Body of pancreas (tissue), 4 donors: Measurements from ENCODE around the gene PLEKHG3. TPM values are rescaled to one million over a fixed set of nuclear protein-coding genes. Genes with fewer than 3 reads are reported as not detected.

Source experiments
- ATAC-seq: fragments of 150-250 bp; one replicate; pipeline ENCODE4 v1.9.1; 2016
- DNase-seq, 4 donors: peaks; one replicate each; pipeline ENCODE4 v3.0.0-alpha.2; 2019
- H3K27ac ChIP-seq, 4 donors: fragments of 200-600 bp; sonication (generic); 1 replicate in 3 of 4; 2 replicates in 1 of 4; pipeline versions ENCODE4 v1.5.1 to v1.6.1; 2016 to 2019; ENCODE audit warnings: mild to moderate bottlenecking in 1 of 4, mixed read lengths in 1 of 4, moderate library complexity in 1 of 4
- H3K27me3 ChIP-seq, 2 donors: fragments of 200-600 bp; sonication (generic); one replicate each; pipeline ENCODE4 v1.6.0; 2016; ENCODE audit warnings: mild to moderate bottlenecking in 1 of 2
- H3K36me3 ChIP-seq, 2 donors: fragments of 200-600 bp; sonication (generic); replicated peaks in 1 of 2; 2 replicates each; pipeline ENCODE4 v1.5.1; 2016; ENCODE audit warnings: low read depth in 2 of 2; ENCODE audit not compliant: insufficient read depth in 1 of 2
- H3K4me1 ChIP-seq: fragments of 200-600 bp; sonication (generic); one replicate; pipeline ENCODE4 v1.6.0; 2016
- H3K4me3 ChIP-seq, 2 donors: fragments of 200-600 bp; sonication (generic); 1 replicate in 1 of 2; 2 replicates in 1 of 2; pipeline ENCODE4 v1.5.1; 2016 to 2019
- H3K9me3 ChIP-seq, 3 donors: fragments of 200-600 bp; sonication (generic); 1 replicate in 2 of 3; 2 replicates in 1 of 3; pipeline ENCODE4 v1.5.1; 2016
- POLR2A ChIP-seq, 3 donors: fragments of 450-650 bp; IDR thresholded peaks; one replicate each; pipeline ENCODE4 v1.6.1; 2016; ENCODE audit warnings: antibody characterized with exemption in 3 of 3, mild to moderate bottlenecking in 2 of 3
- WGBS, 2 donors: methylation state at CpG; one replicate each; pipeline ENCODE4 v1.1.5; 2017; 5-methylcytosine and 5-hydroxymethylcytosine counted together
- intact Hi-C: fragments of 100-400 bp; cut with DNase I; formaldehyde crosslinking; loops from one replicate; pipeline ENCODE4 v1.15.1; 2023
- total RNA-seq, 2 donors: library from RNA; depleted of rRNA; stranded (reverse); fragments of >200 nt; gene quantifications; one replicate each; pipeline ENCODE4 v1.1.0, GENCODE V29; 2016
- TF ChIP-seq, protein P1 (sequence below), 7 experiments: fragments of 450-650 bp in 4 of 7; fragments of 200-600 bp in 3 of 7; sonication (generic) in 3 of 7; IDR thresholded peaks; one replicate each; pipeline ENCODE4 v1.5.1; 2016 to 2019; ENCODE audit warnings: antibody characterized with exemption in 7 of 7

The PLEKHG3 gene
- total RNA-seq, 2 donors from 2014 or later, result 34.5 to 40.2 TPM

- no peak for ATAC-seq
- TF ChIP-seq, protein P1, sequence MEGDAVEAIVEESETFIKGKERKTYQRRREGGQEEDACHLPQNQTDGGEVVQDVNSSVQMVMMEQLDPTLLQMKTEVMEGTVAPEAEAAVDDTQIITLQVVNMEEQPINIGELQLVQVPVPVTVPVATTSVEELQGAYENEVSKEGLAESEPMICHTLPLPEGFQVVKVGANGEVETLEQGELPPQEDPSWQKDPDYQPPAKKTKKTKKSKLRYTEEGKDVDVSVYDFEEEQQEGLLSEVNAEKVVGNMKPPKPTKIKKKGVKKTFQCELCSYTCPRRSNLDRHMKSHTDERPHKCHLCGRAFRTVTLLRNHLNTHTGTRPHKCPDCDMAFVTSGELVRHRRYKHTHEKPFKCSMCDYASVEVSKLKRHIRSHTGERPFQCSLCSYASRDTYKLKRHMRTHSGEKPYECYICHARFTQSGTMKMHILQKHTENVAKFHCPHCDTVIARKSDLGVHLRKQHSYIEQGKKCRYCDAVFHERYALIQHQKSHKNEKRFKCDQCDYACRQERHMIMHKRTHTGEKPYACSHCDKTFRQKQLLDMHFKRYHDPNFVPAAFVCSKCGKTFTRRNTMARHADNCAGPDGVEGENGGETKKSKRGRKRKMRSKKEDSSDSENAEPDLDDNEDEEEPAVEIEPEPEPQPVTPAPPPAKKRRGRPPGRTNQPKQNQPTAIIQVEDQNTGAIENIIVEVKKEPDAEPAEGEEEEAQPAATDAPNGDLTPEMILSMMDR (IDR thresholded peaks at IDR 0.05), result no peak
- TF ChIP-seq POLR2A (IDR thresholded peaks at IDR 0.05), result no peak
- intact Hi-C loops, result no loop called here
- DNase-seq, result no peak
- Histone ChIP-seq H3K4me1 (peaks cover 31% of the 10 kb centered on the region), H3K9me3 (no peaks in the 10 kb centered on the region), H3K36me3 (no peaks in the 10 kb centered on the region), H3K27ac (no peak overlapping the region), H3K4me3 (no peak overlapping the region), H3K27me3 (no peaks in the 10 kb centered on the region)
- WGBS, 2 donors, result 85 to 93% methylated on average over 2 to 4 of the region's 4 CpGs
Observed at GRCh38 chr14:64753999-64754398, 49.8 kb downstream of the PLEKHG3 start.

DNA sequence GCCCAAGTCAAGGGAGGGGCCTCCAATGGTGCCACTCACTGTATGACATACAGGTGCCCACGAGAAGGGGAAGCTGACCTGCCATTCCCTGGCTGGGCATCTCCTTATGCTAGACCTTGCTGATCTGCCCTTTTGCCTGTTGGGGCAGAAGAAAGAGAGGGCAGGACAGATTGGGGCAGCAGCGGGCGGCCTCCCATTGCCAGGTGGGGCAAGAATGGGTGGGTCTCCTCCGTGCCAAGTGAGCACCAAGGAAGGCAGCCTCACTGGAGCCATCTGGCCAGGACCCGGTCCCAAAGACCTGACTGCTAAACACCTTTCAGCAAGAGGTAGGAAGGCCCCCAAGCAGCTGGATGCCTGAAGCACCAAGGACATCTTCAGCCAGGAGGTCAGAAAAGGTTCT lies 50.5 kb downstream of the PLEKHG3 start:
- H3K9me3 ChIP-seq, result no peaks in the 10 kb centered on the region
- intact Hi-C loops, result no loop called here
- TF ChIP-seq POLR2A (IDR thresholded peaks at IDR 0.05), result no peak
- TF ChIP-seq, protein P1 (IDR thresholded peaks at IDR 0.05), result no peak
- 67 to 78% methylated on average over 5 of the region's 5 CpGs for WGBS, 2 donors
- no peak overlapping the region for H3K27ac ChIP-seq
- H3K4me1 ChIP-seq, result peaks cover 37% of the 10 kb centered on the region
- no peaks in the 10 kb centered on the region for H3K27me3 ChIP-seq
- DNase-seq, result no peak
- H3K4me3 ChIP-seq, result no peak overlapping the region
- no peak for ATAC-seq
- H3K36me3 ChIP-seq, result no peaks in the 10 kb centered on the region

DNA sequence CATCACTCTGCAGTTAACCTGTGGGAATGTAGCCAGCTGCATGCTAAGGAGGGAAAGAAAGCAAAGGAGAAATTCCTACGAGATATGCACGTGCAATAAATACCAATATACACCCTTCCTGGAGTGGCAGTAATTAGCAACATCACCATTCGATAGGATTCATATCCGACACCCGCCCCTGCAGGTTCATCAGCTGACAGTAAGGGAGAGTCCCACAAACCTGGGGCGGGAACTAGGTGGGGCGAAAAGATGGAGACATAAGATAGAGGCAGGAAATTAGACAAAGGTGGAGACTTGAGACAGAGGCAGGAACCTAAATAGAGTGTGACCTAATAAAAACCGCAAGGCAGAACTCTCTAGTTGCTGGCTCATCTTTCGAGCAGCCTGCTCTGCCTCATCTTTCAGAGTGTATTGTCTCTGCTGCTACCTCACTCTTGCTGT lies 51.6 kb downstream of the PLEKHG3 start:
- no peaks in the 10 kb centered on the region for H3K9me3 ChIP-seq
- WGBS, 2 donors, result 52 to 57% methylated on average over 9 of the region's 9 CpGs
- no peaks in the 10 kb centered on the region for H3K27me3 ChIP-seq
- no peak for TF ChIP-seq POLR2A (IDR thresholded peaks at IDR 0.05)
- TF ChIP-seq, protein P1 (IDR thresholded peaks at IDR 0.05), result no peak
- ATAC-seq (no peak), DNase-seq (no peak)
- intact Hi-C loops, result no loop called here
- peaks cover 44% of the 10 kb centered on the region for H3K4me1 ChIP-seq
- H3K4me3 ChIP-seq, result no peak overlapping the region
- no peaks in the 10 kb centered on the region for H3K36me3 ChIP-seq
- no peak overlapping the region for H3K27ac ChIP-seq

GRCh38 chr14:64756712-64757111 lies 52.5 kb downstream of the PLEKHG3 start:
- DNase-seq (peak in 1 of 4 donors; percentile 10), ATAC-seq (no peak)
- no peak for TF ChIP-seq POLR2A (IDR thresholded peaks at IDR 0.05)
- TF ChIP-seq, protein P1 (IDR thresholded peaks at IDR 0.05), result no peak
- no peaks in the 10 kb centered on the region for H3K27me3 ChIP-seq
- whole genome bisulfite sequencing, 2 donors, result 96 to 99% methylated on average over 5 of the region's 5 CpGs
- no peak overlapping the region for H3K4me3 ChIP-seq
- H3K36me3 ChIP-seq, result no peaks in the 10 kb centered on the region
- intact Hi-C loops, result no loop called here
- H3K9me3 ChIP-seq, result no peaks in the 10 kb centered on the region
- peaks cover 53% of the 10 kb centered on the region for H3K4me1 ChIP-seq
- no peak overlapping the region for H3K27ac ChIP-seq

- peak overlapping the region; percentile 67 to 80 (median 78) for H3K27ac ChIP-seq
Observed at GRCh38 chr14:64757601-64758000, 53.4 kb downstream of the PLEKHG3 start.

More at GRCh38 chr14:64757601-64758000, 53.4 kb downstream of the PLEKHG3 start:
- TF ChIP-seq, protein P1 (IDR thresholded peaks at IDR 0.05), result no peak
- TF ChIP-seq POLR2A (IDR thresholded peaks at IDR 0.05), result no peak
- intact Hi-C loops, result no loop called here
- 82 to 88% methylated on average over 3 of the region's 3 CpGs for WGBS, 2 donors
- Histone ChIP-seq H3K4me1 (peaks cover 62% of the 10 kb centered on the region), H3K36me3 (no peaks in the 10 kb centered on the region), H3K27me3 (no peaks in the 10 kb centered on the region), H3K4me3 (no peak overlapping the region), H3K9me3 (no peaks in the 10 kb centered on the region)
- DNase-seq (no peak), ATAC-seq (no peak)
